ENCODE results near the gene ARID3A.

DNA sequence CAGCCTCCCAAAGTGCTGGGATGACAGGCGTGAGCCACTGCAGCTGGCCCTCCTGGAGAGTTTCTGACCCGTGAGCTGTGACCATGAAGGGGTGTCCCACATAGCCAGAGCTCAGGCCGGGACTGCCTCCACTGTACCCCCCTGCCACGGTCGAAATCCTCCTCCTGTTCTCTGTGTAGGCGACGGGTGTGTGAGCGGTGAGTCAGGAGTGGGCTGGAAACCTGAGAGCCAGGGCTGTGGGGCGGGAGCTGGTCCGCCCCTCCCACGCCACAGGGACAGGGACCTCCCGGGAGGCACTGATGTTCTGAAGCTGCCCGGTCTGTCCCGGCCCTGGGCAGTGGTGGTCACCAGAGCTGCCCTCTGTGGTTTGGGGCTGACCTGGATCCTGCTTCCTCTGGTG lies 62.2 kb downstream of the ARID3A start:
- TF ChIP-seq EZH2 (IDR thresholded peaks at IDR 0.05; ENCODE audit: insufficient read depth, poor library complexity, severe bottlenecking) (no peak), EZH2phosphoT487 (IDR thresholded peaks at IDR 0.05; ENCODE audit: insufficient read depth, low read depth) (no peak)
